Activated B cell treated with CpG ODN at 0.5 μM for 24 hours (primary cell): ENCODE results near the gene STOM. TPM values are rescaled to one million over a fixed set of nuclear protein-coding genes. Genes with fewer than 3 reads are reported as not detected.

Source experiments
- ATAC-seq: fragments of 200-7000 bp; cut with Tn5 transposase; one replicate; pipeline ENCODE4 v1.10.0; 2021; ENCODE audit warnings: low read depth, mild to moderate bottlenecking, moderate library complexity
- CTCF ChIA-PET: fragments of 350-600 bp; sonication (Branson Sonifier 250); formaldehyde crosslinking; loops from one replicate; lab custom pipeline; 2021; ENCODE audit warnings: antibody characterized with exemption; lab: Charles Lee
- POLR2A ChIA-PET: fragments of 350-600 bp; sonication (Branson Sonifier 250); formaldehyde crosslinking; loops from one replicate; lab custom pipeline; 2021; ENCODE audit warnings: antibody characterized with exemption; lab: Charles Lee
- DNase-seq: peaks from one replicate; pipeline ENCODE4 v3.0.0; 2022
- H3K27ac Mint-ChIP-seq: one replicate; pipeline ENCODE4 v1.8.0; 2020; ENCODE audit warnings: mixed read lengths
- H3K27me3 Mint-ChIP-seq: one replicate; pipeline ENCODE4 v1.8.0; 2021; ENCODE audit warnings: mixed read lengths
- H3K36me3 Mint-ChIP-seq: one replicate; pipeline ENCODE4 v1.8.0; 2021; ENCODE audit warnings: low read depth, mixed read lengths
- H3K4me1 Mint-ChIP-seq: one replicate; pipeline ENCODE4 v1.8.0; 2021; ENCODE audit warnings: mixed read lengths
- H3K4me3 Mint-ChIP-seq: one replicate; pipeline ENCODE4 v1.8.0; 2020; ENCODE audit warnings: mild to moderate bottlenecking, mixed read lengths
- H3K9me3 Mint-ChIP-seq: one replicate; pipeline ENCODE4 v1.8.0; 2020; ENCODE audit warnings: mixed read lengths
- intact Hi-C: fragments of 100-400 bp; cut with micrococcal nuclease; formaldehyde crosslinking; loops from one replicate; pipeline ENCODE4 v1.15.1; 2024
- total RNA-seq: library from RNA; stranded (reverse); gene quantifications from 2 replicates; pipeline ENCODE4 v1.2.3, GENCODE V29; 2022
- TF ChIP-seq, protein P1 (sequence below): fragments of 200-600 bp; IDR thresholded peaks from one replicate; pipeline ENCODE4 v1.8.0; 2022; ENCODE audit warnings: antibody characterized with exemption, mild to moderate bottlenecking

Gene STOM
- total RNA-seq, 1 donor from 2014 or later = 9.8 TPM

DNA sequence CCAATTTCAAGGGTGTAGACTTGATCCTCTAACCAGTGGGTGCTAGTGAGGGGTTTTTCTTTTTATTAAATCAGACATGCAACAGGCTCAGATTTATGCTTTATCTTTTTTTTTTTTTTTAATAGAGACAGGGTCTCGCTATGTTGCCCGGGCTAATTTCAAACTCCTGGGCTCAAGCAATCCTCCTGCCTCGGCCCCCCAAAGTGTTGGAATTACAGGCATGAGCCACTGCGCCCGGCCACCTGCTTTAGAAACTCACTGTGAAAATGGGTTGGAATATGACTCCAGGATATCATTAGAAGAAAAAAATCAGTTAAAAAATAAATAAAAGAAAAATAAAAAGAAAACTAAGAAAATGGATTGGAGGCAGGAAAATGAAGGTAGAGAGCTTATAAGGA is 50.7 kb downstream of the STOM start:
- no peaks in the 10 kb centered on the region for H3K9me3 Mint-ChIP-seq
- no peaks in the 10 kb centered on the region for H3K27me3 Mint-ChIP-seq
- TF ChIP-seq, protein P1, sequence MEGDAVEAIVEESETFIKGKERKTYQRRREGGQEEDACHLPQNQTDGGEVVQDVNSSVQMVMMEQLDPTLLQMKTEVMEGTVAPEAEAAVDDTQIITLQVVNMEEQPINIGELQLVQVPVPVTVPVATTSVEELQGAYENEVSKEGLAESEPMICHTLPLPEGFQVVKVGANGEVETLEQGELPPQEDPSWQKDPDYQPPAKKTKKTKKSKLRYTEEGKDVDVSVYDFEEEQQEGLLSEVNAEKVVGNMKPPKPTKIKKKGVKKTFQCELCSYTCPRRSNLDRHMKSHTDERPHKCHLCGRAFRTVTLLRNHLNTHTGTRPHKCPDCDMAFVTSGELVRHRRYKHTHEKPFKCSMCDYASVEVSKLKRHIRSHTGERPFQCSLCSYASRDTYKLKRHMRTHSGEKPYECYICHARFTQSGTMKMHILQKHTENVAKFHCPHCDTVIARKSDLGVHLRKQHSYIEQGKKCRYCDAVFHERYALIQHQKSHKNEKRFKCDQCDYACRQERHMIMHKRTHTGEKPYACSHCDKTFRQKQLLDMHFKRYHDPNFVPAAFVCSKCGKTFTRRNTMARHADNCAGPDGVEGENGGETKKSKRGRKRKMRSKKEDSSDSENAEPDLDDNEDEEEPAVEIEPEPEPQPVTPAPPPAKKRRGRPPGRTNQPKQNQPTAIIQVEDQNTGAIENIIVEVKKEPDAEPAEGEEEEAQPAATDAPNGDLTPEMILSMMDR = no peak
- intact Hi-C loops = no loop called here
- ATAC-seq (no peak), DNase-seq (no peak)
- H3K27ac Mint-ChIP-seq = no peak overlapping the region
- POLR2A ChIA-PET = interaction anchor here (1.0 kb wide), 1 partner anchor 107 kb away, joined by 3 read pairs; no protein-coding TSS in a partner anchor
- CTCF ChIA-PET = interaction anchor here (0.8 to 8.0 kb wide), 38 partner anchors 10 to 564 kb away, joined by 3 to 243 read pairs (median 5); partner anchors contain the start of gene GSN
- no peaks in the 10 kb centered on the region for H3K4me1 Mint-ChIP-seq
- peaks cover 40% of the 10 kb centered on the region for H3K36me3 Mint-ChIP-seq
- no peak overlapping the region for H3K4me3 Mint-ChIP-seq

DNA sequence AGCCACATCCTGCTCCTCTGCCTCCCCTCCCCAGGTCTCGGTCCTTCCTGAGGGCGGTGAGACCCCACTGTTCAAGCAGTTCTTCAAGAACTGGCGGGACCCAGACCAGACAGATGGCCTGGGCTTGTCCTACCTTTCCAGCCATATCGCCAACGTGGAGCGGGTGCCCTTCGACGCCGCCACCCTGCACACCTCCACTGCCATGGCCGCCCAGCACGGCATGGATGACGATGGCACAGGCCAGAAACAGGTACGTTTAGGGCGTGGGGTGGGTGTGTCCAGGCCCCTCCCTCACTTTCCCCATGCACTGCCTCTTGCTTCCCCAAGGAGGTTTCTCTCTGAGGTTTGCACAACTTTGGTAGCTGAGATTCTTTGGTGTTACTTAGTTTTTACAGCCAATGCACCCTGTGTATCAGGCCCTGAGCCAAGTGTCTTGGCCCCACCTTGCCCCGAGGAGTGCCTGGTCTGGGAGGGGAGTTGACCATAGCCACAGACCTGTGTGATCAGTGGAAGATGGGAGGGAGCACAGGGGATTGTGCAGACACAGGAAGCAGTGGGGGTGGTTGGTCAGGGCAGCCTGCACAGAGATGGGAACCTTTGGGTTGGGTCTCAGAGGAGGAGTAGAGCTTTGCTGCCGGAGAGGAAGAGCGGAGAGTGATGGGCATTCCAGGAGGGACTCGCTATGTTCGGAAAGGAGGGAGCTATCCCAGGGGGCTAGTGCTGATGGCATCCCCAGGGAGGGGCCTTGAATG is 51.2 kb downstream of the STOM start:
- TF ChIP-seq, protein P1 = no peak
- DNase-seq = no peak
- no peak overlapping the region for H3K4me3 Mint-ChIP-seq
- peaks cover 46% of the 10 kb centered on the region for H3K36me3 Mint-ChIP-seq
- ChIA-PET CTCF (interaction anchor here (1.0 to 8.0 kb wide), 20 partner anchors 9 to 563 kb away, joined by 3 to 243 read pairs (median 6); no protein-coding TSS in a partner anchor), POLR2A (no interaction called here)
- ATAC-seq = no peak
- intact Hi-C loops = no loop called here
- H3K9me3 Mint-ChIP-seq = no peaks in the 10 kb centered on the region
- H3K4me1 Mint-ChIP-seq = no peaks in the 10 kb centered on the region
- no peak overlapping the region for H3K27ac Mint-ChIP-seq
- no peaks in the 10 kb centered on the region for H3K27me3 Mint-ChIP-seq

DNA sequence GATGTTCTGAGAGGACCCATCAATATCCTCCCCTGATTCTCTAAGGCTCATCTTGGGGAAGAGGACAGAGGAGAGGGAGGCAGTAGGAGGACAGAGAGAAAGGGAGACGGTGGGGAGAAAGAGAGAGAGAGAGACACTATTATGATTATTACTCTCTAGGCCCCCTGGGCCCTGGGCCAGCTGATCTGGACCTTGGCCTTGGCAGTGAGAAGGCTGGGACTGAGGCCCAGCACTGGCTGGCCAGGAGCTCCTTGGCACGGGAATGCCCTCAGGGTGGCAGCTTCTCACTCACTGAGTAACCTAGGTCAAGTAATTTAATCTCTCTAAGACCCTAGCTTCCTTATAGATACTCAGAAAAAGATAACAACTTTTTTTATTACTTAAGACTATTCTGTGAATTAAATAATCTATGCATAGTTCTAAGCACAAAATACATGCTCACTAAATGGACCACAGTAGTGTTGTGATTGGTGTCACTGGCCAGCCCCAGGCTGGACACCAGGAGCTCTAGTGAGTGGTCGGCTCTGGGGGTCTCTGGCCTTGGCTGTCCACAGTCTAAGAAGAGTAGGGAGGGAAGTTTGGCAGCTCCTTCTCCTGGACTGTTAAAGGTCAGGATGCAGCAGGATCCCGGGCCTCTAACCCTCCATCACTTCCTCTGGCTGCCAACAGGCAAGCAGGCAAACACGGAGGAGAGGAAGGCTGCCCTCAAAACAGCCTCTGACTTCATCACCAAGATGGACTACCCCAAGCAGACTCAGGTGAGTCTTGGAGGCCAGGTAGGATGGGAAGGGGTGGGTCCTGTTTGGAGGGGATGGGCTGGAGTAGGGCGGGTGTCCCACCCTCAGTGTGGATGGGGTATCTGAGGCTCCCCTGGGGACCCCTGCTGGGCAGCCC is 52.1 kb downstream of the STOM start:
- H3K9me3 Mint-ChIP-seq = no peaks in the 10 kb centered on the region
- ChIA-PET POLR2A (no interaction called here), CTCF (interaction anchor here (1.0 to 8.0 kb wide), 3 partner anchors 81 to 562 kb away, joined by 3 to 243 read pairs (median 4); no protein-coding TSS in a partner anchor)
- intact Hi-C loops = no loop called here
- H3K27me3 Mint-ChIP-seq = no peaks in the 10 kb centered on the region
- no peaks in the 10 kb centered on the region for H3K4me1 Mint-ChIP-seq
- peaks cover 48% of the 10 kb centered on the region for H3K36me3 Mint-ChIP-seq
- ATAC-seq (no peak), DNase-seq (no peak)
- TF ChIP-seq, protein P1 = no peak
- no peak overlapping the region for H3K4me3 Mint-ChIP-seq
- no peak overlapping the region for H3K27ac Mint-ChIP-seq

DNA sequence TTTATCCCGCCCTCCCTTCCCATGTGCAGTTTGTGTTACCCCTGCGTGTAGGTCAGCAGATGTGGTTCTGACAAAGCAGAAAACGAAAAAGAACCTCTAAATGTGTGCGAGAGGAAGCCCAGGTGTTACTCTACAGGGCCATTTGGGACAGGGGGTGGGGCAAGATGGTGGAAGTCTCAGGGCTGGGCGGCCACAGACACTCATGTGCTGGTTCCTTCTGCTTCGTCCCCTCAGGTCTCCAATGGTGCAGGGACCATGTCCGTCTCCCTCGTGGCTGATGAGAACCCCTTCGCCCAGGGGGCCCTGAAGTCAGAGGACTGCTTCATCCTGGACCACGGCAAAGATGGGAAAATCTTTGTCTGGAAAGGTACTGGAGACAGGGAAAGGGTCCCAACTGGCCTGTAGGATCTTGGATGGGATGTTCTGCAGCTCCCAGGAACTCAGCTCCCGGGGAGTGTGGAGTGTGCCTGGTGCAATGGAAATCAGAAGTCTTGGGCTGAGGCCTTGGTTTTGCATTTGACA is 53.1 kb downstream of the STOM start:
- ChIA-PET POLR2A (no interaction called here), CTCF (interaction anchor here (1.3 to 8.0 kb wide), 4 partner anchors 82 to 561 kb away, joined by 3 to 243 read pairs (median 4); no protein-coding TSS in a partner anchor)
- no peaks in the 10 kb centered on the region for H3K9me3 Mint-ChIP-seq
- no peak overlapping the region for H3K4me3 Mint-ChIP-seq
- ATAC-seq (no peak), DNase-seq (no peak)
- TF ChIP-seq, protein P1 = no peak
- H3K27me3 Mint-ChIP-seq = no peaks in the 10 kb centered on the region
- peaks cover 42% of the 10 kb centered on the region for H3K36me3 Mint-ChIP-seq
- no peaks in the 10 kb centered on the region for H3K4me1 Mint-ChIP-seq
- intact Hi-C loops = no loop called here
- H3K27ac Mint-ChIP-seq = no peak overlapping the region
